HG03432 (cell line): ENCODE results near the gene PRODH.
"Not testable (repeated sequence)": the region's sequence is repeated elsewhere in the genome, so short reads cannot be mapped to it uniquely, and the experiment has no call there.

Experiments used
- ATAC-seq: cut with Tn5 transposase; IDR thresholded peaks from one replicate; pipeline ENCODE4 v1.9.1; 2021; ENCODE audit warnings: mild to moderate bottlenecking, moderate library complexity; ENCODE audit not compliant: unreplicated experiment

The PRODH gene

GRCh38 chr22:18911535-18911934 lies 24.6 kb downstream of the PRODH start:
- ATAC-seq = not testable (repeated sequence)

- ATAC-seq = no peak
These were observed 26.5 kb downstream of the PRODH start for GRCh38 chr22:18909556-18909955.

GRCh38 chr22:18906896-18907295 lies 29.2 kb downstream of the PRODH start:
- ATAC-seq = no peak

- ATAC-seq = peak; percentile 31
These were observed 29.7 kb downstream of the PRODH start for GRCh38 chr22:18906410-18906745.

GRCh38 chr22:18905540-18906409 lies 30.3 kb downstream of the PRODH start, which contains the start of gene DGCR6:
TSS of gene DGCR6 (plus strand) at chr22:18906320. CDS start at chr22:18906375, 55 bp downstream.
- ATAC-seq = peak; percentile 93

GRCh38 chr22:18896037-18896657 lies 39.9 kb downstream of the PRODH start:
- not testable (repeated sequence) for ATAC-seq

- not testable (repeated sequence) for ATAC-seq
These were observed 42.3 kb downstream of the PRODH start for GRCh38 chr22:18893775-18894174.

- not testable (repeated sequence) for ATAC-seq
These were observed 45.4 kb downstream of the PRODH start for GRCh38 chr22:18890510-18891192.

- no peak for ATAC-seq
These were observed 48.0 kb downstream of the PRODH start for GRCh38 chr22:18888115-18888514.

GRCh38 chr22:18884465-18884864 lies 51.6 kb downstream of the PRODH start:
- ATAC-seq = not testable (repeated sequence)

GRCh38 chr22:18881260-18881659 lies 54.8 kb downstream of the PRODH start:
- not testable (repeated sequence) for ATAC-seq
